HG02623 (cell line): ENCODE results near the gene RFX2.

Experiments used
- ATAC-seq: cut with Tn5 transposase; IDR thresholded peaks from one replicate; pipeline ENCODE4 v1.9.1; 2021; ENCODE audit warnings: moderate library complexity; ENCODE audit not compliant: unreplicated experiment

The RFX2 gene

DNA sequence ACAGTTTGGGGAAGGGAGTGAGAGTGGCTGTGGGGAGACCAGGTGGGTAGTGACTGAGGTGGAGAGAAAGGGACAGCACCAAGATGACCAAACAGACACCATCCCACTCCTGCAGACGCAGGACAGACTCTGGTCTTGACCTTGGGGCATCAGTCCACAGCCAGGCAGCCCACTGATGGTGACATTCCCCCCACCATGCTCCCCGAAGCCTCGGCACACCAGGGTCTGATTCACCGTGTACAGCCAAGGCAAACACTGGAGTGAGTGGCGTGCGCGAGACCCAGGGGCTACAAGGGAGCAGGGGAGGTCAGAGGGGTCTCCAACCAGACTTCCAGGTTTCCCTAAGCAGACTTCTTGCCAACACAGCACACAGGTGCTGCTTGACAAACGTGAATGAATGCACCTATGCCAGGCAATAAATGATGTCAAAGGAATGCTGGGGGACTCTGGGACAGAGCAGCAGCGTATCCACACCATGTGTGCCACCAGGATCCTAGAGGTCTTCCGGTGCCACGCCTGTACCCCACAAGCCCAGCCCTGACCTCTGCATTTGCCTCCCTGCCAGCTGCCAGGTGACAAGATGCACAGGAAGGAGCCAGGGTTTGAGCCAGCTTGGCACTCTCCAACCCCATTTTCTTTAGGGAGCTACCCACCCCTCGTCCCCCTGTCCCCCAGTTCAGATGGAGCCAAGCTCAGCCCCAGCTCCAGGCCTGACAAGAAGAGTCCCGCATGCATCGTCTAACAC, 150.9 kb downstream of the RFX2 start:
- no peak for ATAC-seq

DNA sequence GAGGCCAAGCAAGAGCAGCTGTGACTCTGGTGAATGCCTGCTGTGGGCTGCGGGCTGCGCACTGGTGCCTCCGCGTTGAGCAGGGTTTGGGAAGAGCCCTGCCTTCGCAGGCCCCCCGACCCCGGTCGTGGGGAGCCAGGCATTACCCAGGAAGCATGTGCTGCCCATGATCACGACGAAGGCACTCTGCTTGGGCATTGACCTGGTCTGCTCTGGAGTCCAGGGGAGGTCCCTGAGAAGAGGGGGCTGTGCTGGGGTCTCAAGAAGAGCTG, 151.5 kb downstream of the RFX2 start:
- no peak for ATAC-seq

DNA sequence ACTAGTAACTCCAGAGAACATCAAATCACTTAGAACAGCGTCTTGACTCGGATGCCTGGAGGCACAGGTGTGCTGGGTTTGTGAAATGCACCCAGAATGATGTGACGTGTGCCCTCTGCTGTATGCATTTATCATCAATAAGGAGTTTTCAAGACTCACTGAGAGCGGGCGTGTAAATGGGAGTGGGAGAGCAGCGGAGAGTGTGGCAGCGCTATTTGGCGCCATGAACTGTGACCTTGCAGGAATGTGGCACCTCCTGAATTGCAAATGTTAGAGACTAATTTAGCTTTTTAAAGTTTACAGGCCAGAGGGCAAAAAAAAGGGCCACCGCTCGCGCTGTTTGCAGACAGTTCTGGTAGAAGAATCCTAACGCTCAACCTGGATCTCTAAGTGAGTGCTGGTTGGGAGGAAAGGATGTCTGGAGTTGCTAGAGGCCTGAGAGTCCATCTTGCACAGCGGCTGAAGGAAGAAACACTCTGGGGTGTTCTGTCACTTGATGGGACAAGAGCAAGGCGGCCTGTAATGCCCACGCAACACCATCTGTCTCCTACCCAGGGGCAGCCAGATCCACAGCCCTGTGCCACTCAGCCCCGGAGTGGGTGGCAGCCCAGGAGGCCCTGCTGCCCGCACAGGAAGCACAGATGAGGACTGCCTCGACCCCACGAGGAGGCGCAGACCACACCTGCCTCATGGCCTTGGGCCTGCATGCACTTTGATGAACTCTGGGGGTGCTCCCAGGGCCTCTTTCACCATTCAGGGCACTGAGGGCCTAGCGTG, 152.0 kb downstream of the RFX2 start:
- ATAC-seq = no peak

DNA sequence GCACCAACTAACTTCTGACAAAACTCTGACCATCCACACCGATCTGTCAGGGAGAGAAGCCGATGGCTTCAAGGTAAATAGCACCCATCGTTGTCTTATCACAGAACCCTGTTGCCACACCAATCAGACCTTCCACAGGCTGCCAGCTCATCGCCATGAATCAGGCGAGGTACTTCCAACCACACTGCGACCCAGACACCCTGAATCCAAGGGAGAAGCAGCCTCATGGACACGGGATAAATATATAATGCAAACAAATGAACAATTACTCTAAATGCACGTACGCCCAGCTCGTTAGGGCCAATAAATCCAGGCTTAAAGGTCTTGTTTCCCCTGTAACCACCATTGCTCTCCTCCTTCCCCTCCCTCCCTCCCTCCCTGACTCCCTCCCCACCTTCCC, 153.1 kb downstream of the RFX2 start:
- ATAC-seq = no peak

DNA sequence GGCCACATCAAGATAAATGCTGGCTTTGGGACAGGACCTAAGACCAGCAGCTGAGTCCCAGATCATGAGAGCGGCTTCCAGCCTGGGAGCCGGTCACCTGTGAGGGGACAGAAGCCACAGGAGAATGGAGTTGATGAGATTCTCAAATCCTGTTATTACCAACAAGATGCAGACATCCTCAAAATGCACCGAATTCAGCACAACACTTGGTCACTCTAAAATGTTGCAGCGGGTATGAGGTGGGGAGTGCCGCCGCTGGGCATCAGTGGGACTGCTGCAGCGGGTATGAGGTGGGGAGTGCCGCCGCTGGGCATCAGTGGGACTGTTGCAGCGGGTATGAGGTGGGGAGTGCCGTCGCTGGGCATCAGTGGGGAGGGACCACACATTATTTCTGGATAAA, 153.6 kb downstream of the RFX2 start:
- no peak for ATAC-seq

DNA sequence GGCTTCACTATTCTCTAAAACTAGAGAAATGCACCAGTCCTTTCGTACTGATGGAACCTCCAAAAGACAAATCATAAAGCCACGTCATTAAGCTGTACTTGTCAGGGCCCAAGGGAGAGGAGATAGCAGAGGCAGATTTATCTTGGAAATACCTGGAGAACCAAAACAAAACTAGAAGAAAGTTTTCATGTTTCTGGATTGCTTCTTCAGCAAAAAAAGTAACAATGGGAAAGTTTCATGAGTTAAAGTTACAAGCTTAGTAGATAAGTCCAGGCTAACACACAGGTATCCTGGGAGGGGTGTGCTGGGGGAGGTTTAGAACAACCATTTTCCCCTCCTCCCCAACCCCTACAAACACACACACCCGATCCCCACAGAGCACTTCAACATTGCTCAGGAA, 154.0 kb downstream of the RFX2 start:
- no peak for ATAC-seq

DNA sequence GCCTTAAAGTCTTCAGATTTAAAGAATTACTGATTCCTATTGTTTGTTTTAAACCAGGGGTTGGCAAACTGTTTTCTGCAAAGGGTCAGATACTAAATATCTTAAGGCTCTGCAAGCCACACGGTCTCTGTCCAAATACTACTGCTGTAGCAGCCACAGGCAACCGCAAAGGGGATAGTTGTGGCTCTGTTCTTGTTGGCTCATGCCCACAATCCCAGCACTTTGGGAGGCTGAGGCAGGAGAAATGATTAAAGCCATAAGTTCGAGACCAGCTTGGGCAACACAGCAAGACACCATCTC, 154.7 kb downstream of the RFX2 start:
- no peak for ATAC-seq

DNA sequence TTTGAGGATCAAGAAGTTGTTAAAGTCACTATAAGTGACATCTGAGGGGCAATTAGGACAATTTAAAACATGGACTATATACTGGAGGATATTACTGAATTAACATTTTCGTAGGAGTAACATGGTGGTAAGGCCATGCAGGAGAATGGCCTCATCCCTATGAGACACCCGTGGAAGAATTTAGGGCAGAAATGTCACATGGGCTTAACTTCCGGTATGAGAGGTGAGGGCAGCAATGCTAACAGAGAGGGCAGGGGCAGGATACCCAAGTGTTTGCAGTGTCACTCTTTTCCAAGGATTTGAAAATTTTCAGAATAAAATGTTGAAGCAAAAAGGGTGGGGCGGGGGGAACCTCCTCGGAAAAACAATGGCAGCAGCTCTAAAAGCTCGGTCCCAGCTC, 156.0 kb downstream of the RFX2 start:
- no peak for ATAC-seq

DNA sequence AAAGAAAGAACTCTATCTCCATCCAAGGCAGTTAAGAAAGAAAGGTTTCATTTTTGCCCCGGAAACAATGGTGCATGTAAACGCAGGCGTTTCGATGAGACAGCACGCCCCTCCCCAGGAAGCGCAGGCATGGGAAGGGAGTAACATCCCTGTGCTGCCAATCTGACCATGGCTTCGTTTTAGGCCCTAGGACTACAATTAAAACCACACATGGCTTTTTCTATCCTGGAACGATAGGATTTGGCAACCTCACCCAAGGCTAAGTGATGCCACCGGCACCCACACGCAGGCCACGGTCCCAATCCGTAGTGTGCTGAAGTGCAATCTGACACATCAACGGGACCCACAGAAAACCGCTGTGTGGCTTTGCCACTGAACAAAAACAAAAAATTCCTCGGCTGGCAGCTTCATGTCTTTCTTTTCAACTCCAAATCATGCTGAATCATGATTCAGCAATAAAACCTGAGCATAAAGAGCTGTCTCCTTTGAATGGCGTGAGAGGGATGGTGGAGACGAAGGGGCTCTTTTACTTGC, 156.6 kb downstream of the RFX2 start:
- ATAC-seq = no peak

DNA sequence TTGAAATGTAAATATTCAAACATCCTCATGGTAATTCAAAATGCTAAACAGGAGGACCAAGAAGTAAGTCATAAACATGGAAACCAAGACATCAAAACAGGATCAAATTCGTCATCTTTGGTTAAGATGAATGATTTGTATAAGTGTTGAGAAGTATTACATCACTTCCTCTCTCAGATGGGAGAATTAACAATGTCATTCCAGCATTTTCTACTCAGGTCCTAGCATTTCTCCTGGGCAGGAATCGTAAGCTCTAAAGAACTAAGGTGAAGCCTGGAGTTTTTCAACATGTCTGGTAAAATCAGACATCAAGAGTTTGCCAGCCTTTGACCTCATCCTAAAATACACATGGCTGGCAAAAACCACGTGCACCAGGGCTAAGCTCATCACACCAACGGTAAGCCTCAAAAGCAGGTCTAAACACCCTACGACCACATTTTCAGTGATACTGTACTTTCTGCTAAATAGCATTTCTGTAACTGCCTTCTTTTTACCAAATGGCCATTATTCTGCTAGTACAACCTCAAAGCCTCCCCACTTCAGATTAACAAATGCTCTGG, 157.2 kb downstream of the RFX2 start:
- no peak for ATAC-seq

DNA sequence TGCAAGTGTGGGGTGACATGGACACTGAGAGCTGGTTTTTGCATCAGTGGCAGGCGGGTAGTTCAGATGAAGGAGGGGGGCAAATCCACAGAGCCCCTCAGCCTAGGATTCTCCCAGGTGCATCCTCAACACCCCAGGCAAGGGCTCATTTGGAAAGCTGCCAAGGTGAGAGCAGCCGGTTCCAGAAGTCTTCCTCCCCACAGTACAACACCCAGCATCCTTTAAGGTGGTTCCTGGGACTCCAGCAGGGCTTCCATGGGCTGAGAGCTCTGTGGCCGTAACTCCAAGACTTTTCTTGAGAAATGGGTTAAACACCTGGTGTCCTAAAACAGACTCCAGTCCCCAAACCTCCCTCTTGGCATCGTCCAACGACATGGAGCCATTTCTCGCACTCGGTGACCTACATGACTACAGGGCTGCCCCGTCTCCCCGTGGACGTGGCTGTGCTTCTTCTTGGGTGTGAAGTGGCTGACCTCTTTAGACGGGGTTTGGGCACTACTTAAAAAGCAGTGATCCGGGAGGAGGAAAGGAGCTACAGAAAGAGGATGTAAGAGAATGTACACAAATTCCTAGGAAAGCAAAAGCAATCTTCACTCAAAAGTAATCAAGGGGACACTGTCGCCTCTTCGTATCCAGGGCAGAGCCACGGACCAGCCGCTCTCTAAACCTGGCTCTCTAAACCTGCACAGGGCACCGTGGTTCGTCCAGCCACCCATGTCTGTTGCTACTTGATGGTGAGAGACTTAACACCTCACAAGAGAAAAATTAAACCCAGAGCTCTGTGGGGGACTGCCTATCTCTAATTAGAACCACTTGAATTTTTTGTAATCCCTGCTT, 157.9 kb downstream of the RFX2 start:
- no peak for ATAC-seq

DNA sequence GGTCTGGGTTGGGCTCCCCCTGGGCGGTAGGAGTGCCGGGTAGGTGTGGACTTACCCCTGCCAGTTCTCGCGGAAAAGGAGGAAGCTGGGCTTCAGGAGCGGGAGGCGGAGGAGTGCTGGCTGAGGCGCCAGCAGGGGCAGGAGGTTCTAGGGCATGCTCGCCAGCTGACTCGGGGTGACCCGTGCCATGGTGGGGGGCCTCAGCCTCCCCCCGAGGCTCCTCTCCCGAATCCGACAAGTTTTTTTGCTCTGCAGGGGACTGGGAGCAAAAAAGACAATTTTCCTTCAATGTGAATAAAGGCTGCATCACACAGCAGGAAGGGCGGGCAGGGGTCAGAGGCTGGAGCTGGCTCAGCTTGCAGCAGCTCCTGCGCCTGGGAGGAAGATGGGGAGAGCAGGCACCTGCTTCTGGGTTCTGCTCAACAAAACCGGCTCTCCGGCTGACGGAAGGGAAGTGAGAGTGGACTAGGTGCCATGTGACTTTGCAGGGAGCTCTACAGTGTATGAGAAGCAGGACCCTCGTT, 158.9 kb downstream of the RFX2 start:
- no peak for ATAC-seq

DNA sequence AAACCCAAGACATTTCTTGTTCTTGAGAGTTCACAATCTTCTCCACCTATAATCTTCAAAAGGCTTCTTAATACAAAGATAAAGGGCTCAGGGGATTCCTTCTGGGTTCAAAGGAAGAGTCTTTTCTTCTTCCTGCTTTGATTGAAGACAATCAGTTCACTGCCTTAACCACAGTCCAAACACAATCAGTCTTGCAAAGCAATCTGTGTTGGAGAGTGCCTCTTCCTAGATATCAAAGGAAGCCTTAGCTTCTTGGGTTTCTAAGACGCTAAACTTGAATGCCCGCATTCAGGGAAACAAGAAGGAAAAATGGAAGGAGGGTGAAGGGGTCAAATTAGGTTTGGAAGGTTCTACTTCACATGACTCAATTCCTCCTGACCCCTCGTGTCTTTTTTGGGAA, 159.6 kb downstream of the RFX2 start:
- no peak for ATAC-seq

DNA sequence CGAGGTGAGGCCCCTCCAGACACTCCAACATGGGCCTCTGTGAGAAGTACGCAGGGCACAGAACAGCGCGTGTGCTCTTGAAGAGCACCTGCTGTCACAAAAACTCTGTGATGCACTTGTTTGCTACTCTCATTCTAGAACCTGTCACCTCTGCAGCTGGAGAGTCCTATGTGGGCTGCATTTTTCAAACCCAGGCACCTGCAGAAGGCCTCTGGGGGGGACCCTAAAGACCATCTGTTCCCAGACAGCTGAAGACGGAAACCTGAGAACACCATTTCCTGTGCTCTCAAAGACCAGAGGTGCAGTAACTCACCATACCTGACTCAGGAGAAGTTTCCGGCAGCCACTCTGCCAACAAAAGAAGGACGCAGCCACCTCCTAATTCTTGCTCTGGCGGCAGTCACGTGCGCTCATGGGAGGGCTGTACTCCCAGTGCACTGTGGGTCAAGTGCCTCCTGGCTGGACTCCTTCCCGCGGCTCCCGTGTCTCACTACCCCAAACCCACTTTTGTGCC, 160.5 kb downstream of the RFX2 start:
- no peak for ATAC-seq

DNA sequence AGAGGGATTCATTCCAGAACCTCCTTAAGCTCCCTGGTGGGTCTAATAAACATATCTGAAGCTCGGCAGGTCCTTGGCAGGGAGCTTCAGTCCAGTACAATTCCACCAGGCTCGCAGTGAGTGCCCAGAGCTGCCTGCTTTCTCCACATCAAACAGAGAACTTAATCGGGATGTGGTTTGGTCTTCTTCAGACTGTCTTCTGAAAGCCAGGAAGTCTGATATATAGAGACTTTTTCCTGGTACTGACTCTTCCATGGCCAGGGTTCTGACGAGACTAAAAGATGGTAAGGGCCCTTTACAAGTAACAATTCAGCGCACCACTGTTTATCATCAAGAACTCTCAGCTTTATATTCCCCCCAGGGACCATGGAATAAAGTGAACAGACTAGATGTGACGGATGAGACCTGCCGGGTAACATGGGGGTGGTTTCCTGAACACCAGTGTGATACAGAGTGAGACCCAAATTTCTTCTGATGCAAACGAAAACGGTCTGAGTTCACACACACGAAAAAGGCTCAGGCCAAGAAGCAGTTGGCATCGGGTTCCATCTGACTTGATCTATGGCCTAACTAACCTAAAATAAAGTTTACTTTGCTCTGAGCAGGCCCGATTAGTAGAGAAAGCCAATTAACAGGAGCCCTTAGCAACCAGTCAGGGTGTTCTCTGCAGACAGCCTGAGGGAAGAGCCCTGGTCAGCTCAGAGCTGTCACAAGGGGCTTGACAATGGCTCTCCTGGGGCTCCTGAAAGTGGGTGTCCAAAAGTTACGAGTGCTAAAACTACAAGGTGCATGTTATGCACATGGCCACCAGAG, 161.3 kb downstream of the RFX2 start:
- ATAC-seq = no peak

DNA sequence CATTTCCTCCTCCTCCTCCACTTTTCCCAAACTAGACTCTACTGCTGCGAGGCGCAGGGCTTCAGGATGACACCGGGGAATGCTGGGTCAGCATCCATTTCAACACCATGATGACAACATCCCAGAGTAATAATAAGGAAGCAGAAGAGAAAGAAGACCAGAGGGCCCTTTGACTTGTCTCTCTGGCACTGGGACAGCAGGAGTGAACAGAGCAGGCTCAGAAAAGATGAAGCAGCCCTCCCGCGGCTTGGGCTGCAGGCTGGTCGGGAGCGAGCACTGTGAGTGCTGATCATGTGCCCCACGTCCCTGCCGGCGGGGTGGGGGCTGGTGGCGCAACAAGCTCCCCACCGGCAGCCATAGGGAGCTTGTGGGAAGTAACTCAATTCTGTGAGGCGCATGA, 162.9 kb downstream of the RFX2 start:
- no peak for ATAC-seq

DNA sequence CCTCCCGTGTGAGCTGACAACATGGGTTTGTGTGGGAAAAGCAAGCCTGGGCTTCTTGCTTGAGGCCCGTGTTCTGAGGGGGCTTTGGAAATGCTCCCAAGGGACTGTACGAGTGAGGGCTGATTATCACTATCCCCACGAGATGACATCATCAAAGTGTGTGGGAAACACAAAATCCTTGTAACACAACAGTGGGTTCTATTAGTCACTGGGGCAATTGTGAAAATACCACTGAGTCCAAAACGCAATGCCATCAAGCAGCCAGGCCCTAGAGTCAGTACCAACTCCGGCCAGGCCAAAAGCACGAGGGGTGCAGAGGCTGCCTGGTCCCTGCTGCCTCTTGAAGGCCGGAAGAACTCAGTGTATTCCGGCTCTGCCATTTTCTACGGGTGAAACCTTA, 166.7 kb downstream of the RFX2 start:
- no peak for ATAC-seq
